ENCODE data around the gene HDDC3. TPM values are rescaled to one million over a fixed set of nuclear protein-coding genes. Genes with fewer than 3 reads are reported as not detected.

Gene HDDC3
- total and polyA plus RNA-seq, 2 donors (not counting 3 experiments of a cell fraction or from before 2014, with no cell fraction given), result 16.0 to 20.2 TPM

GRCh38 chr15:90921887-90922286 lies 10.5 kb downstream of the HDDC3 start:
- DNase-seq (ENCODE audit: low read depth, low spot score) (no peak), FAIRE-seq (no peak)
- no peak overlapping the region for H3K4me3 ChIP-seq (replicated peaks in 1 of 3; ENCODE audit: insufficient read depth in 1 of 3, low read depth in 1 of 3, low read length in 3 of 3)
- POLR2A ChIA-PET, result no interaction called here
- no peak overlapping the region for H3K27ac ChIP-seq (ENCODE audit: insufficient read depth, low read depth, low read length)
- H3K9me1 ChIP-seq (replicated peaks; ENCODE audit: control insufficient read depth, extremely low read depth, insufficient read depth, low read length), result no peaks in the 10 kb centered on the region
- no peaks in the 10 kb centered on the region for H3K9me3 ChIP-seq (replicated peaks; ENCODE audit: control insufficient read depth, insufficient read depth, low read length)
- peaks cover 2 to 32% of the 10 kb centered on the region in 2 experiments for H3K36me3 ChIP-seq (ENCODE audit: control insufficient read depth in 2 of 2, extremely low read depth in 1 of 2, insufficient read depth in 2 of 2, low read length in 2 of 2)
- BruUV-seq (replicated peaks), result no TSS peak
- intact Hi-C loops (cut with micrococcal nuclease) (no loop called here), dilution Hi-C loops (cut with MboI; ENCODE audit: extremely low pct_ligation_motif_present, low sequenced_read_pairs) (no loop called here)
- TF ChIP-seq POLR2A (IDR thresholded peaks at IDR 0.05; ENCODE audit: low read depth, low read length), result no peak
- TF ChIP-seq POLR2AphosphoS5 (IDR thresholded peaks at IDR 0.05; ENCODE audit: insufficient read depth, low read depth, low read length), result no peak
- no peak for TF ChIP-seq CTCF (IDR thresholded peaks at IDR 0.05; ENCODE audit: extremely low read depth in 1 of 2, insufficient read depth in 1 of 2, low read depth in 1 of 2, low read length in 2 of 2)
- TF ChIP-seq MAX (IDR thresholded peaks at IDR 0.05; ENCODE audit: insufficient read depth, insufficient read length), result no peak
- TF ChIP-seq JUN (IDR thresholded peaks at IDR 0.05; ENCODE audit: borderline replicate concordance, insufficient read depth, insufficient read length, low read depth), result no peak
- TF ChIP-seq MYC (IDR thresholded peaks at IDR 0.05; ENCODE audit: low read depth, low read length), result no peak
- TF ChIP-seq EZH2 (IDR thresholded peaks at IDR 0.05; ENCODE audit: borderline replicate concordance, low read depth, low read length, severe bottlenecking), result no peak
- TF ChIP-seq GATA2 (IDR thresholded peaks at IDR 0.05; ENCODE audit: insufficient read depth, insufficient read length, low read depth, low read length), result no peak
- TF ChIP-seq FOS (IDR thresholded peaks at IDR 0.05; ENCODE audit: borderline replicate concordance, insufficient read depth, low read length), result no peak
- CTCF ChIA-PET, result interaction anchor here (1.0 to 3.8 kb wide), 3 partner anchors 10 to 35 kb away, joined by 4 to 31 read pairs (median 4); partner anchors contain the start of genes HDDC3 and UNC45A
- no peak overlapping the region for H2AFZ ChIP-seq (ENCODE audit: low read depth, low read length)
- H3K79me2 ChIP-seq (ENCODE audit: control insufficient read depth, insufficient read depth, low read length), result no peaks in the 10 kb centered on the region
- H3K4me2 ChIP-seq (ENCODE audit: insufficient read depth, low read length), result no peak overlapping the region
- H3K4me1 ChIP-seq (ENCODE audit: control insufficient read depth, extremely low read depth, insufficient read depth, low read length), result no peaks in the 10 kb centered on the region
- no peak overlapping the region for H3K9ac ChIP-seq (replicated peaks; ENCODE audit: extremely low read depth, insufficient read depth, low read length)
- H4K20me1 ChIP-seq (replicated peaks; ENCODE audit: control insufficient read depth, extremely low read depth, insufficient read depth, low read length), result no peaks in the 10 kb centered on the region
- no peaks in the 10 kb centered on the region for H3K27me3 ChIP-seq (ENCODE audit: control insufficient read depth in 2 of 2, insufficient read depth in 2 of 2, low read length in 2 of 2)
